GM18873 (cell line): ENCODE results near the gene KLF11.

Experiments used
- ATAC-seq: cut with Tn5 transposase; IDR thresholded peaks from one replicate; pipeline ENCODE4 v1.9.1; 2021; ENCODE audit warnings: mild to moderate bottlenecking, moderate library complexity, moderate number of reproducible peaks; ENCODE audit not compliant: unreplicated experiment, low FRiP score

KLF11 gene

DNA sequence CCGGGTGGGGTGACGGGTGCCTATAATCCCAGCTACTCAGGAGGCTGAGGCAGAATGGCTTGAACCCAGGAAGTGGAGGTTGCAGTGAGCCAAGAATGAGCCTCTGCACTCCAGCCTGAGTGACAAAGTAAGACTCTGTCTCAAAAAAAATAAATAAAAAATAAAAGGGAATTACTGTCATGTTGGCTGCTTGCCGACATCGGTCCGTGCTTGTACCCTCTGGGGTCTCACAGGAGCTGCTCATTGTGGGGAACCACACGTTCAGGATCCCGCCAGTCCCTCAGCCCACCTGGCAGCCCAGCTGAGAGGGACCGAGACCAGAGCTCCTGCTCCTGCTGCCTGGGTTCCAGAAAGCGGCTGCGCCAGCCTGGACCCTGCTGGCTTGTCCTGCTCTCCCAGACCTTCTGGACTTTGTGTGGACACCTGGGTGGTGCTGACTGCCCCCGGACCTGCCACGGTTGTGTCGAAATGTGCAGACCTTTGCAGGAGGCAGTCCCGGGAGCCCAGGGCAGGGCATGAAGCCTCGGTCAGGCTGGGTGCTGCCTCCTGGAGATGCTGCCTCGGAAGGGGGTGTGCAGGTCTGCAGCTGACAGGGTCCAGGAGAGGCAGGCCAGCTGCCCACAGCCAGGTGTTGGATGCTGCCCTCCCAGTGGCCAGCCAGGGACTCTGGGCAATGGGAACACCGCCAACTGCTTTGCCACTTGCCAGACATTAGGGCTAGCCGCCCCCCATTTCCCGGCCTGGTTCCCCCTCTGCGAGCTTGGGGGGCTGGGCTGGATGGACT, 16.4 kb downstream of the KLF11 start:
- no peak for ATAC-seq

DNA sequence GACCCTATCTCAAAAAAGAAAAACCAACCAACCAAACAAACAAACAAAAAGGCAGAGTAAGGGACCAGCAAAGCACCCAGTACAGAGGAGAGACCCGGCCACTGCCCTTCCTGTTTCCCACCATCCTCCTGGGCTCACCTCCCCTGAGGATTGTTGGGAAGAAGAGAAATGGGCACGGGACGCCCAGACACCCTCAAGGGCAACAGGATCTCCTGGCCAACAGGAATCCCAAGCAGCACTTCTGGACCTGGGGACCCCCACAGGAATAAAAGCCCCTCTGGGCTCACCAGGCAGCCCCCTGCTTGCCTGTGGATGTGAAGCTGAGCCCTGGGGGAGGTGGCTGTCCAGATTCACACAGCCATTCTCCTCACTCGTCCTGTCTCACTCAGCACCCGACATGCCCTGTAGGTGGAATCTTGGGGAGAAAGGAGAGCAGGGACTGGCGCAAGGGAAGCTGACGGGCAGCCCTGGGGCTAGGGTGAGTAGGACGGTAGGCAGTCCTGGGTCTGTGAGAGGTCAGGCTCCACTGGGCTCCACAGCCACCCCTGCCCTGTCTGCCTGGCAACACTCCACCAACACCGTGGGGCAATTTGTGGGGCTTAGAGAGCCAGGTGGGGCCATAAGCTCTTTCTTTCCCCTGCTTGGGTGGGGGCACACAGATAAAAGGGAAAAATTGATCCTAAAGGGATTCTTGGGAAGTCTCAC, 18.0 kb downstream of the KLF11 start:
- ATAC-seq: no peak

DNA sequence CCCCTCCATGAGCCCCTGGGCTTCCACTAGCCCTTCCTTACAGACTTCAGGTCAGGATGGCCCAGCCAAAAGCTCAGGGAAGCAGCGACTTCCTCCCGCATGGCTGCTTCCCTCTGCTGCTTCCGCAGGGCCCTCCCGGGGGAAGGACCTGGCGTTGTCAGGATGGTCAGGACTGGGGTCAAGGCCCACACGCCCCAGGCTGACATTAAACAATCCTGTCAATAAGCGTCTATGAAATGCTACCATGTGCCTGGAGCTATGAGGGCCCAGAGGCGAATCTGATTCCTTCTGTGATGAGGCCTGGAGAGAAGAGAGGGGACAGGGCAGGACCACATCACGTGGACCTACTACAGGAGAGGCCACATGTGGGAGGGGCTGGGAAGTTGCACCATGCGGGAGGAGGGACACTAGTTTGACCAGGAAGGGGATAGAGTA, 19.6 kb downstream of the KLF11 start:
- ATAC-seq: no peak

- ATAC-seq: no peak
These were observed 20.2 kb downstream of the KLF11 start for GRCh38 chr2:10063566-10063965.

DNA sequence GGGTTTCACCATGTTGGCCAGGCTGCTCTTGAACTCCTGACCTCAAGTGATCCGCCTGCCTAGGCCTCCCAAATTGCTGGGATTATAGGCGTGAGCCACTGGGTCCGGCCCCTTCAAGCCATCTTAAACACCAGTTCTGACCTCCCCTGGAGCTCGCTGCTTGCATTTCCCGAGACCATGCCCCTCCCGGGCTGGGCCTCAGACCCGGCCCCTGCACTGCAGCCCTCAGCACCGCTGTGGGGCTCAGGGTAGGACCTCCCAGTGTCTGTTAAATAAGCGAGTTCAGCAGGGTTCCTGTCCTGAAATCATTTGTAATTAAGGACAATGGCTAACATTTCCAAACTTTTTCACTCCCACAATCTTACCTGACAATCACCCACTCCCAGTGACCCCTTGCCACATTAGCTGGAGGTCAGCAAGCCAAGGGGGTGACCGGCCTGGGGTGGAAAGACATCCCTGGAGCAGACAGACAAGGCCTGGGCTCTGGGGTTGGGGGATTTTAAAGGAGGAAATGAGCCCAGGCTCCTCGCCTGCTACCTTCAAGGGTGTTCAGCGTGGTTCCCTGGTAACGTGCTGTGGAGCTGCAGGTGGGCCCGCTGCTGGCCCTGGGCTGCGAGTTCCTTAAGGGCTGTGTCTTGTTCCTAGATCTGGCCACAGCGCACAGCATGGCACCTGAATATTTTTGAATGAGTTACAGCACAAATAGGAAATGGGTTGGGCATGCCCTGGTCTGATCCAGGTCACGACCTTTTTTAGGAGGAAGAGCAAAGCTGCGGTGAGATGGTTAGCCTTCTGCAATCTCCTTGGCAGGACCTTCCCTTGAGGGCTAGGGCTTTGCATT, 21.8 kb downstream of the KLF11 start:
- ATAC-seq: no peak

DNA sequence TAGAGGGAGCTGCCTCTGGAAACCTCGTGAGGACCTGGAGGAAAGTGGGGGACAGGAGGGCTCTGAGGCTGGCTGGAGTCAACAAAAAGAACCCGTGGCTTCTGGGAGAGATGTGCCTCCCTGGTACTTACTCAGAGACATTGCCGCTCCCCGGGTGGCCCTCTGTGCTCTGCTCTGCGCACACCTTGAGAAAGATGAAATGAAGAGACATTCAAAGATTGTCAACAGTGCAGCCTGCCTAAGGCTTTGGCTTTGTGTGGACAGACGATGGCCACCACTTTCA, 22.4 kb downstream of the KLF11 start:
- no peak for ATAC-seq

- ATAC-seq: no peak
These were observed 24.0 kb downstream of the KLF11 start for GRCh38 chr2:10067330-10067729.

GRCh38 chr2:10067881-10068280, 24.5 kb downstream of the KLF11 start:
- ATAC-seq: no peak

GRCh38 chr2:10071176-10071575, 27.8 kb downstream of the KLF11 start:
- ATAC-seq: no peak

DNA sequence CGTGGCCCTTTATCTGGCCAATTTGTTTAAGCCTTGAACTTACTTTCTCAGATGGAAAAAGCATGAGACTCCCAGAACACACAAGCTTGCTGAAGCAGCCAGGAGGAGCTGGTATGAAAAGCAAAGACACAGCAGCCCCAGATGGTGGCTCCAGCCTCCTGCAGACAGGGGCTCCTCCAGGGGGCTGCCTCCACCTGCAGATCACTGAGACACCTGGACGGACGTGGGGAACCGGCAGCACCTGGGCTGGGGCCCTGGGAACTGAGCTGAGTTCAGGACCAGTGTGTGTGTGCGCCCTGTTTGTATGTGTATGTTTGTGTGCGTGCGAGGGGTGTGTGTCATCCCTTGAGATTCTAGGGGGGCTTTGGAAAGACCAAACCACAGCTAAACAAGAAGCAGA, 28.2 kb downstream of the KLF11 start:
- no peak for ATAC-seq

GRCh38 chr2:10072656-10073480, 29.5 kb downstream of the KLF11 start:
- ATAC-seq: no peak

DNA sequence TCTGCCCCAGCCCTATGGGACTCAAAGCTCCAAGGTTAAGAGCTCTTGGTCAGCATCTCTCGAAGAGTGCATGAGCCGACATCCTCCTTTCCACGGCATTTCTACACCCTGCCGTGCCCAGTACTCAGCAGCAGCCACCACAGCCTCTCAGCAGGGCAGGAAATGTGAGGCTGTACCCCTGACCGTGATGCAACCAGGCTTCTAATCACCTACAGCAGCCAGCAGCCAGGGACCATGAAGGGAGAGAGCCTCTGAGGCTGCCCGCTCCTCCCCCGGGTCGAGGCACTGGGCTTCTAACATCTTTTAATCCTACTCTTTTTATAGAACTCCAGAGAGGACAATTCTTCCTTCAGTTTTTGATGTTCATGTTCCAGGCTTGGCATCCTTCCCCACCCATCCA, 30.4 kb downstream of the KLF11 start:
- ATAC-seq: no peak

DNA sequence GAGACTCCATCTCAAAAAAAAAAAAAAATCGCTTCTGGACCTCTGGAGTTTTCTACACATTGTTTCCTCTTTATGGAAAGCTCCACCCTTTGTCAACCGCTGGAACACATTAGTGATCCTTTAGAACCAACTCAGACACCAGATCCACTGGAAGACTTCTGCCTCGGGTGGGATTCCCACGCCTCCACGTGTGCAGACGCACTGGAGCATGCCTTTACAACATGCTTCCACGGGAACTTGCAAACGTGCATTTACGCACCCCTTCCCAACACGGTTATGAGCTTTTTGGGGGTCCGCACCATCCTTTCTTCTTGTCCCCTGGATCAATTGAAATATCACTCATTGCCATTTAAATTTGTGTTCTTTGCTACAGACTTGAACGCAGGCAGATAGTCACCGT, 31.8 kb downstream of the KLF11 start:
- no peak for ATAC-seq

GRCh38 chr2:10075571-10076209, 32.3 kb downstream of the KLF11 start:
- ATAC-seq: no peak

GRCh38 chr2:10076511-10076910, 33.2 kb downstream of the KLF11 start:
- no peak for ATAC-seq

- ATAC-seq: no peak
These were observed 33.7 kb downstream of the KLF11 start for GRCh38 chr2:10076988-10077527.

- ATAC-seq: no peak
These were observed 34.7 kb downstream of the KLF11 start for GRCh38 chr2:10078001-10078400.

- no peak for ATAC-seq
These were observed 35.4 kb downstream of the KLF11 start for GRCh38 chr2:10078704-10079265.

DNA sequence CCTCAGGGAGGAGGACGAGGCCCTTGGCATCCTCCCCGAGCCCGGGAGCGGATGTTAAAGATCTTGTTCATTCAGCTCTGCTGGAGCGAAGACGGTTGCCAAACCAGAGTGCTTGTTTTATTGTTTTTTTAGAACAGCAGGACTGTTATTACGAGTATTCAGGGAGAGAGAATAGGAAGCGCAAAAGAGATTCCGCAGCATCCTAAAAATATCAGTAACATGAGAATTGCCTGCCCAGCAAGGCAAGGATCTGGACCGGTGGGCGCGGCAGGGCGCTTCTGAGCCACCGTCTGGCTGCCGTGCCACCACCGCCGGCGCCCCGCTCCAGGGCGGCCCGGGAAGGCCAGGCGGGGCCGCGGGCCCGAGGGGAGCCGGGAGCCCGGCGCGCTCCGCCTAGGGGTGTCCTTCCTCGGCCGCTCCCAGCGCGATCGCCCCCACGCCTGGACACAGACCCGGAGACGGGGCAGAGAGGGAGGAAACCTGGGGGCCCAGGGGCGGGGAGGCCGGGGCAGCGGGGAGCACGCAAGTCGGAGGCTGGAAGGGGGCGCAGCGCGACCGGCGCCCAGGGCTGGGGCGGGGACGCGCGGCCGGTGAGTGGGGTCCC, 36.0 kb downstream of the KLF11 start:
- ATAC-seq: no peak
